Smooth muscle cell of the umbilical artery (primary cell): ENCODE results near the gene MYLK4. TPM values are rescaled to one million over a fixed set of nuclear protein-coding genes. Genes with fewer than 3 reads are reported as not detected.

Experiments used
- total RNA-seq: library from RNA; depleted of rRNA; stranded (reverse); fragments of >200 nt; gene quantifications from 2 replicates; pipeline ENCODE4 v1.2.3, GENCODE V29; 2014

Gene MYLK4
- 0.30 and 0.37 TPM in 2 replicates for total RNA-seq

DNA sequence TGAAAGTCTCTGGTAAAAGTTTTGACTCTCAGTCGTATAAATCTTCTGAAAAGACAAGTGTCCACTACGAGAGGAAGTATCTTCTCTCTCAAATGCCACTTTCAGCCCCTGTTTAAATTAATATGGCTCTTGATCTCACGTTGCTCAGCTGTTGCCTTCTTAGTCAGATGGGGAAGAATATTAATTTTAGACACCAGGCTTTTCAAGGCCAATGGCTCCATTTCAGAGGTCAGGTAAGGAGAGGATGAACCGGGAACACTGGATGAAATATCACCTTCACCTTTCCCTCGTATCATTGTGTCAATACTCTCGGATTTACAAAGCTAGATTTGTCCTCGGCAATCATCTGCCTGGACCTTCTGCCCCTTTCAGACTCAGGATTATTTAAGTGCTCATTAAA, at the start of gene MYLK4:
Gene MYLK4, minus strand, starts transcription at position 91 of the 400 bp plus-strand sequence. CDS start 1,628 bp downstream, outside the sequence.

DNA sequence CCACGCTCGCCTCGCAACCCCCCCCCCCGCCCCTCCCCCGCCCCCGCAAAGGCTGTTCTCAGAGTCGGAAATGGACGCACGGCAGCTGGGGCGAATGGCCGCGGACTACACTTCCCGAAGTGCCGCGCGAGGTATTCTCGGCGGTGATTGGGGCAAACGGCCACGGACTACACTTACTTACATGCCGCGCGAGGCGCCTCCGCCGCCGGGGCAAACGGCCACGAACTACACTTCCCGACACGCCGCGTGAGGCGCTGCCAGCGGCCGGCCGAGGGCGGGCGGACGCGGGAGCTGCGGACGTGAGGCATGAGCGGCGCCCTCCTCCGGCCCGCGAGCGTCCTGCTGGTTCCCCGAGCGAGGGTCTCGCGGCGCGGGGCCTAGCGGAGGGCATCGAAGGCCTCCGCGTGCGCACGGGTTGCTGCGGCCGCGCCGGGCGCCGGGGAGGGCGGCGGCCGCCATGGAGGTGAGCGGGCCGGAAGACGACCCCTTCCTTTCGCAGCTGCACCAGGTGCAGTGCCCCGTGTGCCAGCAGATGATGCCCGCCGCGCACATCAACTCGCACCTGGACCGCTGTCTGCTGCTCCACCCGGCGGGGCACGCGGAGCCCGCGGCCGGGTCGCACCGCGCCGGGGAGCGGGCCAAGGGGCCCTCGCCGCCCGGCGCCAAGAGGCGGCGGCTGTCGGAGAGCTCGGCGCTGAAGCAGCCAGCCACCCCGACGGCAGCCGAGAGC, 14.6 kb upstream of the MYLK4 start, which contains the start of gene WRNIP1:
Gene WRNIP1, plus strand, starts transcription at position 228 of the 730 bp plus-strand sequence. Its CDS starts 230 bp downstream, at position 458.

Other genes starting within 250 kb of the MYLK4 start
- 48.4 and 50.7 TPM in 2 replicates for gene WRNIP1, start 14.5 kb upstream of the MYLK4 start, total RNA-seq
- 4.8 and 10.9 TPM in 2 replicates for gene SERPINB1, start 90.9 kb upstream of the MYLK4 start, total RNA-seq
- gene SERPINB9, start 152.4 kb upstream of the MYLK4 start, total RNA-seq: 4.7 and 11.0 TPM in 2 replicates
- gene SERPINB6, start 220.6 kb upstream of the MYLK4 start, total RNA-seq: 89.5 and 104 TPM in 2 replicates
- 20.2 and 26.4 TPM in 2 replicates for gene NQO2, start 249.0 kb upstream of the MYLK4 start, total RNA-seq